Psoas muscle (tissue), 8 donors: Measurements from ENCODE around the gene CRADD. TPM values are rescaled to one million over a fixed set of nuclear protein-coding genes. Genes with fewer than 3 reads are reported as not detected.

Experiments
- ATAC-seq, 4 donors: fragments of 200-7000 bp; cut with Tn5 transposase; one replicate each; pipeline ENCODE4 v1.9.1; 2020; ENCODE audit warnings: moderate library complexity in 3 of 4, mild to moderate bottlenecking in 2 of 4
- DNase-seq, 2 donors: peaks; one replicate each; pipeline ENCODE4 v3.0.0-alpha.2; 2020
- H3K27ac ChIP-seq: fragments of 200-600 bp; one replicate; pipeline ENCODE4 v1.8.0; 2022
- H3K27me3 ChIP-seq, 3 donors: fragments of 200-600 bp in 1 of 3; one replicate each; pipeline versions ENCODE4 v1.6.1 to v1.8.0; 2013 to 2022; ENCODE audit warnings: low read length in 2 of 3, mild to moderate bottlenecking in 2 of 3, moderate library complexity in 1 of 3; ENCODE audit not compliant: insufficient read depth in 3 of 3
- H3K36me3 ChIP-seq, 2 donors: fragments of 200-600 bp in 1 of 2; one replicate each; pipeline versions ENCODE4 v1.6.1 to v1.8.0; 2013 to 2022; ENCODE audit warnings: low read depth in 1 of 2, mild to moderate bottlenecking in 1 of 2, moderate library complexity in 1 of 2; ENCODE audit not compliant: insufficient read depth in 1 of 2
- H3K4me1 ChIP-seq: fragments of 200-600 bp; one replicate; pipeline ENCODE4 v1.8.0; 2022
- H3K4me3 ChIP-seq: fragments of 200-600 bp; one replicate; pipeline ENCODE4 v1.8.0; 2022; ENCODE audit warnings: mild to moderate bottlenecking
- H3K9me3 ChIP-seq: fragments of 200-600 bp; one replicate; pipeline ENCODE4 v1.8.0; 2022
- CTCF ChIP-seq: fragments of 200-600 bp; IDR thresholded peaks from one replicate; pipeline ENCODE4 v1.8.0; 2022; ENCODE audit warnings: antibody characterized with exemption
- WGBS, 3 donors: extraction: QIAGEN DNeasy Blood & Tissue Kit; methylation state at CpG; one replicate each; pipeline versions ENCODE4 v1.1.6 to v1.1.7; 2013; 5-methylcytosine and 5-hydroxymethylcytosine counted together
- intact Hi-C, 2 donors: fragments of 100-400 bp; cut with DNase I; formaldehyde crosslinking; loops; one replicate each; pipeline versions ENCODE4 v1.11.0 to v1.14.2; 2022
- polyA plus RNA-seq, 3 donors: library from polyadenylated mRNA; stranded (reverse); fragments of 200-250 nt; gene quantifications; one replicate each; pipeline ENCODE4 v1.2.3, GENCODE V29; 2013
- total RNA-seq, 4 donors: library from RNA; stranded (reverse); fragmentation: NEBNext Ultra II Directional in 2 of 4; extraction: Animal tissue kit (Norgen Biotek cat#: 25700) in 2 of 4; gene quantifications; one replicate each; pipeline versions ENCODE4 v1.2.1 to v1.2.4, GENCODE V29; 2021 to 2023
- donor health status: healthy with polysubstance abuse.
- donor health status: DM: no; HTN: no; CAD: no; lungs with moderate emphysema.
- donor health status: Bipolar disorder and iron deficiency.
- donor health status: healthy.
- donor health status: DM: yes; HTN: yes; CAD: no.
- donor health status: DM: no; HTN: no; CAD: no.
- donor health status: DM: no; HTN: no; CAD: no.
- donor health status: DM: yes; HTN: yes; CAD: no.

CRADD gene
- total and polyA plus RNA-seq, 7 donors, result 11.0 to 21.1 (median 12.7) TPM

- 62 to 63% (median 63%) methylated on average over 12 of the region's 12 CpGs for WGBS, 3 donors
- Histone ChIP-seq H3K9me3 (no peaks in the 10 kb centered on the region), H3K36me3 (no peaks in the 10 kb centered on the region), H3K4me3 (peak overlapping the region; percentile 69), H3K4me1 (peaks cover 36% of the 10 kb centered on the region), H3K27me3 (no peaks in the 10 kb centered on the region), H3K27ac (peak overlapping the region; percentile 99)
- no peak for TF ChIP-seq CTCF
- no peak for DNase-seq
- intact Hi-C loops, result loop anchor here (1.0 to 10.0 kb wide), 6 partner anchors 51 to 426 kb away; no protein-coding TSS in a partner anchor
- peak; percentile 9 to 37 (median 15) for ATAC-seq
These were observed 574 bp upstream of the CRADD start for GRCh38 chr12:93676408-93677194.

- DNase-seq (no peak), ATAC-seq (no peak)
- Histone ChIP-seq H3K27me3 (no peaks in the 10 kb centered on the region), H3K27ac (peak overlapping the region; percentile 99), H3K4me1 (peaks cover 57% of the 10 kb centered on the region), H3K4me3 (no peak overlapping the region), H3K9me3 (no peaks in the 10 kb centered on the region), H3K36me3 (no peaks in the 10 kb centered on the region)
- 63 to 87% (median 75%) methylated on average over 5 of the region's 5 CpGs for WGBS, 3 donors
- intact Hi-C loops, result loop anchor here (5.0 to 10.0 kb wide), 4 partner anchors 49 to 136 kb away; no protein-coding TSS in a partner anchor
- TF ChIP-seq CTCF, result no peak
These were observed 1.6 kb downstream of the CRADD start for GRCh38 chr12:93678779-93679178.

- peak overlapping the region; percentile 39 for H3K4me3 ChIP-seq
- peaks cover 63% of the 10 kb centered on the region for H3K4me1 ChIP-seq
- no peaks in the 10 kb centered on the region for H3K27me3 ChIP-seq
- ATAC-seq (peak; percentile 78 to 83 (median 80)), DNase-seq (peak; percentile 52 to 77)
- H3K36me3 ChIP-seq, result no peaks in the 10 kb centered on the region
- TF ChIP-seq CTCF, result no peak
- peak overlapping the region; percentile 99 for H3K27ac ChIP-seq
- WGBS, 3 donors, result 34 to 43% (median 42%) methylated on average over 8 of the region's 8 CpGs
- H3K9me3 ChIP-seq, result no peaks in the 10 kb centered on the region
- intact Hi-C loops, result loop anchor here (5.0 to 10.0 kb wide), 4 partner anchors 48 to 135 kb away; no protein-coding TSS in a partner anchor
These were observed 2.2 kb downstream of the CRADD start for GRCh38 chr12:93679308-93679925.

- ATAC-seq (no peak), DNase-seq (no peak)
- 43 to 80% (median 53%) methylated on average over 2 of the region's 2 CpGs for WGBS, 3 donors
- intact Hi-C loops, result loop anchor here (5.0 kb wide), 2 partner anchors 47 to 62 kb away; no protein-coding TSS in a partner anchor
- Histone ChIP-seq H3K4me3 (peak overlapping the region; percentile 39), H3K27me3 (no peaks in the 10 kb centered on the region), H3K4me1 (peaks cover 69% of the 10 kb centered on the region), H3K27ac (peak overlapping the region; percentile 99), H3K9me3 (no peaks in the 10 kb centered on the region), H3K36me3 (no peaks in the 10 kb centered on the region)
- TF ChIP-seq CTCF, result no peak
These were observed 2.8 kb downstream of the CRADD start for GRCh38 chr12:93680006-93680405.
